NCI-H2196 (cell line): Measurements from ENCODE around the gene PCYT1A.
"Not testable (repeated sequence)": the region's sequence is repeated elsewhere in the genome, so short reads cannot be mapped to it uniquely, and the experiment has no call there.

ENCODE experiments used
- DNase-seq: peaks from one replicate; lab custom pipeline; 2025; ENCODE audit not compliant: unreplicated experiment; lab: John Stamatoyannopoulos, UW

Gene PCYT1A

GRCh38 chr3:196216681-196217211 is 70.8 kb downstream of the PCYT1A start:
- DNase-seq: no peak

GRCh38 chr3:196216089-196216564 is 71.4 kb downstream of the PCYT1A start, which contains the start of gene SLC51A:
TSS of gene SLC51A (plus strand) at chr3:196216534. CDS start at chr3:196216713, 179 bp downstream.
- DNase-seq: peak; percentile 66

GRCh38 chr3:196215493-196216020 is 72.0 kb downstream of the PCYT1A start:
- DNase-seq: no peak

- DNase-seq: no peak
Measured at GRCh38 chr3:196214783-196215441, 72.6 kb downstream of the PCYT1A start.

GRCh38 chr3:196210673-196211556 is 76.6 kb downstream of the PCYT1A start, which contains the start of gene ZDHHC19:
TSS of gene ZDHHC19 (minus strand) at chr3:196211400. CDS start at chr3:196211315, 85 bp downstream.
- no peak for DNase-seq

GRCh38 chr3:196209944-196210672 is 77.4 kb downstream of the PCYT1A start:
- not testable (repeated sequence) for DNase-seq

- DNase-seq: no peak
Measured at GRCh38 chr3:196208942-196209695, 78.4 kb downstream of the PCYT1A start.

GRCh38 chr3:196207833-196208607 is 79.5 kb downstream of the PCYT1A start:
- peak; percentile 49 for DNase-seq

GRCh38 chr3:196207159-196207832 is 80.2 kb downstream of the PCYT1A start:
- no peak for DNase-seq

- not testable (repeated sequence) for DNase-seq
Measured at GRCh38 chr3:196205442-196206205, 81.9 kb downstream of the PCYT1A start.

- no peak for DNase-seq
Measured at GRCh38 chr3:196203846-196204245, 83.7 kb downstream of the PCYT1A start.

GRCh38 chr3:196202516-196202970 is 85.0 kb downstream of the PCYT1A start:
- DNase-seq: no peak

- peak; percentile 62 for DNase-seq
Measured at GRCh38 chr3:196198771-196199753, 88.5 kb downstream of the PCYT1A start.

GRCh38 chr3:196198081-196198675 is 89.3 kb downstream of the PCYT1A start:
- no peak for DNase-seq

GRCh38 chr3:196197524-196197923 is 90.0 kb downstream of the PCYT1A start:
- DNase-seq: no peak

- no peak for DNase-seq
Measured at GRCh38 chr3:196195664-196196265, 91.8 kb downstream of the PCYT1A start.
